Fibroblast of skin of left quadriceps (primary cell): ENCODE measurements around the gene NONO.
"Not testable (repeated sequence)": the region's sequence is repeated elsewhere in the genome, so short reads cannot be mapped to it uniquely, and the experiment has no call there.

Experiments used
- DNase-seq, 2 experiments: peaks; one replicate each; pipeline ENCODE4 v3.0.0-alpha.2; 2013; ENCODE audit warnings: low read depth in 2 of 2

The NONO gene

GRCh38 chrX:71291381-71291780 lies 7.9 kb downstream of the NONO start:
- DNase-seq, result no peak

GRCh38 chrX:71292669-71293365 lies 9.4 kb downstream of the NONO start:
- DNase-seq, result peak; percentile 60 to 64

- DNase-seq, result no peak
Observed at GRCh38 chrX:71296806-71297205, 13.4 kb downstream of the NONO start.

- DNase-seq, result no peak
Observed at GRCh38 chrX:71298119-71298518, 14.7 kb downstream of the NONO start.

GRCh38 chrX:71300064-71300463 lies 16.6 kb downstream of the NONO start:
- not testable (repeated sequence) for DNase-seq

GRCh38 chrX:71300495-71300894 lies 17.1 kb downstream of the NONO start:
- not testable (repeated sequence) for DNase-seq

GRCh38 chrX:71301195-71301924 lies 17.9 kb downstream of the NONO start, which contains the start of gene ITGB1BP2:
ITGB1BP2 (plus strand) TSS chrX:71301750; CDS start chrX:71301807, 57 bp downstream.
- no peak for DNase-seq

GRCh38 chrX:71302461-71303213 lies 19.2 kb downstream of the NONO start:
- no peak for DNase-seq

GRCh38 chrX:71304561-71304960 lies 21.1 kb downstream of the NONO start:
- no peak for DNase-seq

GRCh38 chrX:71315917-71316316 lies 32.5 kb downstream of the NONO start:
- peak; percentile 57 to 60 for DNase-seq

- DNase-seq, result not testable (repeated sequence)
Observed at GRCh38 chrX:71316959-71317358, 33.5 kb downstream of the NONO start.

GRCh38 chrX:71320126-71320525 lies 36.7 kb downstream of the NONO start:
- DNase-seq, result peak in 1 of 2 experiments; percentile 1

- DNase-seq, result no peak
Observed at GRCh38 chrX:71321731-71322130, 38.3 kb downstream of the NONO start.

GRCh38 chrX:71324452-71324851 lies 41.0 kb downstream of the NONO start:
- DNase-seq, result not testable (repeated sequence)

- DNase-seq, result no peak
Observed at GRCh38 chrX:71326394-71326793, 43.0 kb downstream of the NONO start.

- DNase-seq, result not testable (repeated sequence)
Observed at GRCh38 chrX:71349151-71349665, 65.8 kb downstream of the NONO start.

- not testable (repeated sequence) for DNase-seq
Observed at GRCh38 chrX:71349867-71350266, 66.4 kb downstream of the NONO start.
